Measurements from ENCODE around the gene FERMT2.

FERMT2 gene

DNA sequence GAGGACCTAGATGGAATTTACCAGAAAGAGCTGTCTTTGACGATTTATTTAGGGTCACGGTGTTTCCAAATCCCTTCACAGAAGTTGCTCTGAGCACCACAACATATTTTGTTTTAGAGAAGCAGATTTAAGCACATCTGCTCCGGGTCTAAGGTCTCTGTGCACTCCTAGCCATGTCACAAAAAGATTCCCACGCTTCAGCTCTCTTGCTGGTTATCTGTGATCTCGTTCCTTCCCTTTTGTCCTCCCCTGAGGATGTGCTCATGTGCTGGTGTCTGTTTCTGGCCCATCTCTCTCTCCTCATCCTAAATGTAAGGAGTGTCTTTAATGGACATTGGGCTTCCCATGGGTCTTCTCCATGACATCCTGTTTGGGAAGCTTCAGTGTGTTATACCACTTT is 105.8 kb downstream of the FERMT2 start:
- no peak overlapping the region for H3K4me3 ChIP-seq (ENCODE audit: low read depth, low read length)
- DNase-seq (ENCODE audit: low read depth, low spot score), result no peak
- in situ Hi-C loops (cut with HindIII; ENCODE audit: low sequenced_read_pairs), result no loop called here
- no peak for TF ChIP-seq CTCF (IDR thresholded peaks at IDR 0.05; ENCODE audit: low read depth, low read length)

DNA sequence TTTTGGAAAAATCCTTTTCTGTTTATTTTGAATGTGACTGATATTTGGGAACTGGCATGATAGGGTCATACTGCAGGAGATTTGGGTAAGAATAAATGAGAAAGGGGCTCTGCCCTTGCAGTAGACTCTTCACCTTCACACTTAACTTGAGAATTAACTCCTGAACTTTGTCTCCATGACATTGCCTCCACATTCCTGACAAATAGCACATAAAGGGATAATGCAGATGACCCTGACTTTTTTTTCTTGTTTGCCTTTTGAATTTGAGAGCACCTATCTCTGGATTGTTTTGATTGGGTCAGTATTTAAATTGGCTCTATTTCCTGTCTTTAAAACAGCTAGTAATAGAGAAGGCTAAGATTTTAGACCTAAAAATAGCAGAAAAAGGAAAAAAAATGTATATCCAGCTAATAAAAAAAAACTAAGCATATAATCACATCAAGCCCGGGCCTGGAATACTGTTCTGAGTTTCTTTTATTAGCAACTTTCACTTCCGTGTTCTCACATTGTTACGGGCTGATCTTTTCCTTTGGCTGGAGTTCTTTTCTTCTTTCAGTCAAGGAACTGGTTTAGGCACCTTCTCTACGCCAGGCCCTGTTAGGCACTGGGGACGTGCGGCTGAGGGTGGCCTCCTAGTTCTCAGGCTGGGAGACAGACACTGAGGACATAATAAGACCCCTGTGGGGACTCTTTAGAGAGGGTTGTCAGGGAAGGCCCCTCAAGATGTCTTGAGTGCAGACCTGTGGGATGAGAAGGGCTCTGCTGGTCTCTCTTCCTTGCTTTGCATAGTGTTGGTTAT is 106.4 kb downstream of the FERMT2 start:
- in situ Hi-C loops (cut with HindIII; ENCODE audit: low sequenced_read_pairs), result no loop called here
- TF ChIP-seq CTCF (IDR thresholded peaks at IDR 0.05; ENCODE audit: low read depth, low read length), result no peak
- DNase-seq (ENCODE audit: low read depth, low spot score), result no peak
- H3K4me3 ChIP-seq (ENCODE audit: low read depth, low read length), result no peak overlapping the region

DNA sequence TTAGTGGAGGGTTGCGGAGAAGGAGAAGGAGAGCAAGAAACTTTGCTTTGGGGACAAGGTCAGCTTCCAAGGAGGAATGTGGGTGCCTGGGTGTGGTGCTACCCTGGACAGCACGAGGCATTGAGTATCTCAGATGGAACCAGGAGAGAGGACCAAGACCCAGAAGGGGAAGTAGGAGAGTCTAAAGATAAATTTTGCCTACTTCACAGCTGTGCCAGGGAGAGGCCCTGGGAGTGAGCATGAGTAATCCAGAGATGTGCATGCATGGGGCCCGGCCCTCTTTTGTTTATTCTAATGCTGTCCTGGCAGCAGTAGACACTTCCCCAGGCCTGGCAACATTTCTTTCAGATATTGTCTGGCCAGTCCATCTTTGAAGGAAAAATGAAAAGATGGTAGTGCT is 110.0 kb downstream of the FERMT2 start:
- H3K4me3 ChIP-seq (ENCODE audit: low read depth, low read length), result no peak overlapping the region
- in situ Hi-C loops (cut with HindIII; ENCODE audit: low sequenced_read_pairs), result no loop called here
- peak; percentile 57 for DNase-seq (ENCODE audit: low read depth, low spot score)
- TF ChIP-seq CTCF (IDR thresholded peaks at IDR 0.05; ENCODE audit: low read depth, low read length), result no peak

- H3K4me3 ChIP-seq (ENCODE audit: low read depth, low read length), result no peak overlapping the region
- in situ Hi-C loops (cut with HindIII; ENCODE audit: low sequenced_read_pairs), result no loop called here
- no peak for DNase-seq (ENCODE audit: low read depth, low spot score)
- no peak for TF ChIP-seq CTCF (IDR thresholded peaks at IDR 0.05; ENCODE audit: low read depth, low read length)
Observed at GRCh38 chr14:52837451-52837850, 113.4 kb downstream of the FERMT2 start.

GRCh38 chr14:52836063-52836462 is 114.8 kb downstream of the FERMT2 start:
- H3K4me3 ChIP-seq (ENCODE audit: low read depth, low read length), result no peak overlapping the region

GRCh38 chr14:52835122-52835903 is 115.5 kb downstream of the FERMT2 start:
- in situ Hi-C loops (cut with HindIII; ENCODE audit: low sequenced_read_pairs), result no loop called here
- peak; percentile 79 for DNase-seq (ENCODE audit: low read depth, low spot score)
- no peak overlapping the region for H3K4me3 ChIP-seq (ENCODE audit: low read depth, low read length)
- TF ChIP-seq CTCF (IDR thresholded peaks at IDR 0.05; ENCODE audit: low read depth, low read length), result no peak

More at GRCh38 chr14:52836063-52836462, 114.8 kb downstream of the FERMT2 start:
- in situ Hi-C loops (cut with HindIII; ENCODE audit: low sequenced_read_pairs), result no loop called here
- no peak for DNase-seq (ENCODE audit: low read depth, low spot score)
- TF ChIP-seq CTCF (IDR thresholded peaks at IDR 0.05; ENCODE audit: low read depth, low read length), result no peak
